MM.1S (cell line): ENCODE measurements around the gene ZNF561.
"Not testable (repeated sequence)": the region's sequence is repeated elsewhere in the genome, so short reads cannot be mapped to it uniquely, and the experiment has no call there.

Source experiments
- DNase-seq: peaks from one replicate; pipeline ENCODE4 v3.0.0-alpha.2; 2015
- H2AFZ ChIP-seq: fragments of 300-600 bp; sonication (generic); 2 replicates; pipeline ENCODE4 v1.6.0; 2016; ENCODE audit warnings: antibody characterized with exemption, low read length
- H3F3A ChIP-seq: fragments of 300-600 bp; sonication (generic); 2 replicates; pipeline ENCODE4 v1.6.1; 2016; ENCODE audit warnings: mild to moderate bottlenecking, antibody characterized with exemption, low read length, moderate library complexity, mixed read lengths; ENCODE audit not compliant: insufficient read depth
- H3K27ac ChIP-seq: fragments of 300-600 bp; sonication (generic); 2 replicates; pipeline ENCODE4 v1.5.1; 2016; ENCODE audit warnings: mild to moderate bottlenecking, low read length
- H3K27me3 ChIP-seq: fragments of 300-600 bp; sonication (generic); replicated peaks from 2 replicates; pipeline ENCODE4 v1.6.0; 2016; ENCODE audit warnings: low read length; ENCODE audit not compliant: insufficient read depth
- H3K36me3 ChIP-seq: fragments of 300-600 bp; sonication (generic); replicated peaks from 2 replicates; pipeline ENCODE4 v1.6.1; 2016; ENCODE audit warnings: mild to moderate bottlenecking, low read length, mixed read lengths; ENCODE audit not compliant: insufficient read depth
- H3K4me1 ChIP-seq: fragments of 300-600 bp; sonication (generic); 2 replicates; pipeline ENCODE4 v1.6.1; 2016; ENCODE audit warnings: low read length, mixed read lengths
- H3K4me2 ChIP-seq: fragments of 300-600 bp; sonication (generic); 2 replicates; pipeline ENCODE4 v1.6.0; 2016; ENCODE audit warnings: low read depth, low read length
- H3K4me3 ChIP-seq: fragments of 300-600 bp; sonication (generic); 2 replicates; pipeline ENCODE4 v1.5.1; 2016; ENCODE audit warnings: low read length, mixed read lengths
- H3K79me2 ChIP-seq: fragments of 300-600 bp; sonication (generic); 2 replicates; pipeline ENCODE4 v1.6.1; 2016; ENCODE audit warnings: mixed run types, low read length, mixed read lengths
- H3K9ac ChIP-seq: fragments of 300-600 bp; sonication (generic); 2 replicates; pipeline ENCODE4 v1.6.1; 2016; ENCODE audit warnings: low read length, mixed read lengths
- H3K9me2 ChIP-seq: fragments of 300-600 bp; sonication (generic); replicated peaks from 2 replicates; pipeline ENCODE4 v1.6.1; 2016; ENCODE audit warnings: mild to moderate bottlenecking, low read length, mixed read lengths; ENCODE audit not compliant: insufficient read depth
- H3K9me3 ChIP-seq: fragments of 300-600 bp; sonication (generic); replicated peaks from 2 replicates; pipeline ENCODE4 v1.6.1; 2016; ENCODE audit warnings: mild to moderate bottlenecking, low read length, mixed read lengths; ENCODE audit not compliant: insufficient read depth
- H4K20me1 ChIP-seq: fragments of 300-600 bp; sonication (generic); 2 replicates; pipeline ENCODE4 v1.6.1; 2016; ENCODE audit warnings: mild to moderate bottlenecking, low read length, moderate library complexity, mixed read lengths; ENCODE audit not compliant: insufficient read depth
- CTCF ChIP-seq: fragments of 300-600 bp; sonication (generic); IDR thresholded peaks from 2 replicates; pipeline ENCODE4 v1.5.1; 2016; ENCODE audit warnings: antibody characterized with exemption, low read length, mixed read lengths
- EZH2 ChIP-seq: fragments of 300-600 bp; sonication (generic); optimal IDR thresholded peaks from 2 replicates; pipeline ENCODE3; 2017; ENCODE audit warnings: low read depth, mild to moderate bottlenecking, antibody characterized with exemption, low read length, mixed read lengths
- EZH2phosphoT487 ChIP-seq: fragments of 300-600 bp; sonication (generic); IDR thresholded peaks from 2 replicates; pipeline ENCODE4 v1.6.1; 2018; ENCODE audit warnings: antibody characterized with exemption, low read length

ZNF561 gene

DNA sequence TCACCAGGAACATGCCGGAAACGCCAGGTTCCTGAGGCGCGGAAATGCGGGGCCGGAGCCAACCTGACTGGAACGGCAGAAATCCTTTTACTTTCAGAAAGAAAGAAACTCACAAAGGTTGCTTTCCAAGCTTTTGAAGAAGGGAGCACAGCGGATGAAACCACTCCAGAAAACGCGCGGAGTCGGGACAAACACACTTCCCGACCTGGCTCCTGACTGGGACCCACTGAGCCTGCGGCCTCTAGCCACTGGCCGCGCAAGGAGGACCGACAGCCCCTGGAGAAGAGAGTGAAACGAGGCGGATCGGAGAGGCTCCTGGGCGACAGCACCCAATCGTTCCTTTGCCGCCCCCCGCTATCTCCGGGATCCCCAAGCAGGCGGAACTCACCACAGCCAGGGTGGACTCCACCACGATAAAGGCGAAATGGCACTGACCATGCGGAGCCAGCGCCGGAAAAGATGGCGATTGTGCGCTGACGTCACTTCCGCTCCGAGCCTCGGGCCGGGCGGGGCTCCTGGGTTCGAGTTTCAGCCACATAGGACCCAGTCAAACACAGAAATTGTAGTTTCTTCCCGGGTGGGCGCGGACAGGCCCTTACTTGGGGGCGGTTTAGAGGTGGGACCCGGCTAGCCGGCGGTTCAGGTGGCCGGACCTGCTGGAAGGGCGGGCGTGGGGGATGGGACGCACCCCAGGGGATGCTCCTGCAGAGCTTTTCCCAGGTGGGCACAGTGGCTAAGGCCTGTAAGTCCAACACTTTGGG is 36.8 kb downstream of the ZNF561 start, which contains the start of gene ZNF121:
Gene ZNF121, minus strand, starts transcription at position 432 of the 761 bp plus-strand sequence. CDS start 16,407 bp downstream, outside the sequence.
- peak within 1 kb of the TSS; percentile 87 for H2AFZ ChIP-seq
- peak within 1 kb of the TSS; percentile 53 for H3K4me2 ChIP-seq
- no peaks in the 10 kb centered on the region for H4K20me1 ChIP-seq
- H3F3A ChIP-seq, result peaks cover 5% of the 10 kb centered on the region; the same call in 1 of the 2 replicates
- H3K4me1 ChIP-seq, result no peaks in the 10 kb centered on the region
- peaks cover 5% of the 10 kb centered on the region; the same call in 1 of the 2 replicates for H3K36me3 ChIP-seq
- H3K4me3 ChIP-seq, result peak within 1 kb of the TSS; percentile 84
- H3K79me2 ChIP-seq, result peaks cover 52% of the 10 kb centered on the region
- no peak for TF ChIP-seq CTCF
- no peak for TF ChIP-seq EZH2
- no peak for TF ChIP-seq EZH2phosphoT487
- peak within 1 kb of the TSS; percentile 81 for H3K27ac ChIP-seq
- no peaks in the 10 kb centered on the region for H3K9me2 ChIP-seq
- H3K9ac ChIP-seq, result peak within 1 kb of the TSS; percentile 90
- peak; percentile 89 for DNase-seq
- H3K9me3 ChIP-seq, result no peaks in the 10 kb centered on the region
- 0 out of 2 replicates have a peak, but pooled peaks cover 9% of the 10 kb centered on the region for H3K27me3 ChIP-seq

DNA sequence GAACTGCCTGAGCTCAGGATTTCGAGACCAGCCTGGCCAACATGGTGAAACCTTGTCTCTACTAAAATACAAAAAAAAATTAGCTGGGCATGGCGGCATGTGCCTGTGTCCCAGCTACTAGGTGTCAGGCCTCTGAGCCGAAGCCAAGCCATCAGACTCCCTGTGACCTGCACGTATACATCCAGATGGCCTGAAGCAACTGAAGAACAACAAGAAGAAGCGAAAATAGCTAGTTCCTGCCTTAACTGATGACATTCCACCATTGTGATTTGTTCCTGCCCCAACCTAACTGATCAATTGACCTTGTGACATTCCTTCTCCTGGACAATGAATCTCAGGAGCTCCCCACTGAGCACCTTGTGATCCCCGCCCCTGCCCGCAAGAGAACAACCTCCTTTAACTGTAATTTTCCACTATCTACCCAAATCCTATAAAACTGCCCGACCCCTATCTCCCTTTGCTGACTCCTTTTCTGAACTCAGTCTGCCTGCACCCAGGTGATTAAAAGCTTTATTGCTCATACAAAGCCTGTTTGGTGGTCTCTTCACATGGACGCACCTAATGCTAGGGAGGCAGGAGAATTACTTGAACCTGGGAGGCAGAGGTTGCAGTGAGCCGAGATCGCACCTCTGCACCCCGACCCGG is 38.8 kb downstream of the ZNF561 start:
- H3K9ac ChIP-seq, H3K27me3 ChIP-seq, H3K27ac ChIP-seq, H4K20me1 ChIP-seq, DNase-seq, H3K9me3 ChIP-seq, H3K4me3 ChIP-seq, H3K4me1 ChIP-seq, H2AFZ ChIP-seq, H3K4me2 ChIP-seq, H3K9me2 ChIP-seq, H3F3A ChIP-seq: not testable (repeated sequence)
- Histone ChIP-seq H3K36me3 (peaks cover 11% of the 10 kb centered on the region; the same call in 1 of the 2 replicates), H3K79me2 (peaks cover 73% of the 10 kb centered on the region)

- Histone ChIP-seq H3K4me3 (no peak overlapping the region), H3F3A (peaks cover 5% of the 10 kb centered on the region; the same call in 1 of the 2 replicates), H3K4me2 (no peak overlapping the region), H4K20me1 (no peaks in the 10 kb centered on the region), H3K9ac (no peak overlapping the region), H3K36me3 (peaks cover 14% of the 10 kb centered on the region; the same call in 1 of the 2 replicates), H3K4me1 (no peaks in the 10 kb centered on the region), H3K9me3 (no peaks in the 10 kb centered on the region), H3K9me2 (no peaks in the 10 kb centered on the region), H2AFZ (no peak overlapping the region), H3K27me3 (no peaks in the 10 kb centered on the region), H3K27ac (no peak overlapping the region), H3K79me2 (peaks cover 87% of the 10 kb centered on the region)
- no peak for DNase-seq
- TF ChIP-seq EZH2, result no peak
- no peak for TF ChIP-seq CTCF
- no peak for TF ChIP-seq EZH2phosphoT487
Observed at GRCh38 chr19:9580728-9581127, 40.3 kb downstream of the ZNF561 start.
